Gastroesophageal sphincter (tissue), 3 donors: ENCODE results near the gene CORIN.

Experiments
- CTCF ChIP-seq, 4 experiments: fragments of 200-600 bp in 2 of 4; fragments of 450-650 bp in 2 of 4; sonication (generic) in 1 of 4; IDR thresholded peaks; one replicate each; pipeline ENCODE4 v1.5.1; 2017 to 2019; ENCODE audit warnings: antibody characterized with exemption in 4 of 4, mild to moderate bottlenecking in 2 of 4, moderate library complexity in 2 of 4
- EP300 ChIP-seq: sonication (generic); formaldehyde crosslinking; IDR thresholded peaks from one replicate; pipeline ENCODE4 v1.6.1; 2017; ENCODE audit warnings: antibody characterized with exemption, mild to moderate bottlenecking

GRCh38 chr4:47804598-47804997, 33.3 kb downstream of the CORIN start:
- TF ChIP-seq CTCF (IDR thresholded peaks at IDR 0.05) (no peak), EP300 (no peak)
